Forelimb muscle (tissue), 1 donor: ENCODE measurements around the gene GCNT1. TPM values are rescaled to one million over a fixed set of nuclear protein-coding genes. Genes with fewer than 3 reads are reported as not detected.
"Not testable (repeated sequence)": the region's sequence is repeated elsewhere in the genome, so short reads cannot be mapped to it uniquely, and the experiment has no call there.

ENCODE experiments used
- DNase-seq: peaks from one replicate; pipeline ENCODE4 v3.0.0-alpha.2; 2013; ENCODE audit warnings: low read depth
- polyA plus RNA-seq: library from polyadenylated mRNA; unstranded; fragments of 120-200 nt; gene quantifications from one replicate; pipeline ENCODE4 v1.2.1, GENCODE V29; 2013; ENCODE audit not compliant: insufficient read length

Gene GCNT1
- 4.1 TPM for polyA plus RNA-seq

GRCh38 chr9:76458903-76459693, at the start of gene GCNT1:
Gene GCNT1, plus strand, starts transcription at chr9:76459182. Its CDS starts 43,200 bp downstream, at chr9:76502382.
- DNase-seq: no peak

DNA sequence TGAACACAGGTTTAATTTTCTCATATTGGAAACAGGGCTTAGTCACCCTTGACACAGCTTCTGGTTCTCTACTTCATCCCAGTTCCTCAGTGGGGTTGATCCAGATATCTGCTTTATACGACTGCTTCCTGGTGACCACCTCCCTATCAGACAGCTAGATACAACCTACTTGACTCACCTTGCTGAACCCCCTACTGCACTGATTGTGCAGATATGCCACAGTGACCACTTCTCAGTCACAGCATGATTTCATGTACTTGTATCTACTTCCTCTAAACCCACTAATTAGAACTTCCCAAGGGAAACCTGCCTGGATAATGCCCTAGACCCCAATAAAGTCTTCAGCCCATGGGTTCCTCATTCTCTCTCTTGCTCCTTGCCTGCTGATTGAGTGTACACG, 46.3 kb upstream of the GCNT1 start:
- DNase-seq: no peak

DNA sequence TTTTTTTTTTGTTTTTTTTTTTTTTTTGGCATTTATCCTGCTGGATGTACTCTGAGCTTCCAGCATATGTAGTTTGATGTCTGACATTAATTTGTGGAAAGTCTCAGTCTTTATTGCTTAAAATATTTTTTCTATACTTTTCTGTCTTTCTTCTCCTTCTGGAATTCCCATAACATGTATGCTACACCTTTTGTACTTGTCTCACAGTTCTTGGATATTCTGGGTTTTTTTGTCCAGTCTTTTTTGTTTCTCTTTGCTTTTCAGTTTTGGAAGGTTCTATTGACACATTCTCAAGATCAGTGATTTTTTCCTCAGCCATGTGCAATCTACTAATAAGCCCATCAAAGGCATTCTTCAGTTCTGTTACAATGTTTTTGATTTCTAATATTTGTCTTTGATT, 45.3 kb upstream of the GCNT1 start:
- no peak for DNase-seq

DNA sequence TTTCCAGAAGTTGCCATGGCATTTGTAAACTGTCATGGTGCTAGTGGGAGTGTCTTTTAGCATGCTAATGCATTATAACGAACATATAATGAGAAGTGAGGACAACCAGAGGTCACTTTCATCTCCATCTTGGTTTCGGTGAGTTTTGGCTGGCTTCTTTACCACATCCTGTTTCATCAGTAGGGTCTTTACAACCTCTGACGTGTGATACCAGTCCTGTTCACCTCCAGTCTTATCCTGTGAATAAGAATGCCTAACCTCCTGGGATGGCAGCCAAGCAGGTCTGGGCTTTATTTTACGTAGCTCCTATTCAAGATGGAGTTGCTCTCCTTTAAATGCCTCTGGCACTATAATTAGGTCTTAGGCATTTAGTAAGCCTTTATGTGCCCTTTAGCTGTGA, 44.3 kb upstream of the GCNT1 start:
- DNase-seq: no peak

DNA sequence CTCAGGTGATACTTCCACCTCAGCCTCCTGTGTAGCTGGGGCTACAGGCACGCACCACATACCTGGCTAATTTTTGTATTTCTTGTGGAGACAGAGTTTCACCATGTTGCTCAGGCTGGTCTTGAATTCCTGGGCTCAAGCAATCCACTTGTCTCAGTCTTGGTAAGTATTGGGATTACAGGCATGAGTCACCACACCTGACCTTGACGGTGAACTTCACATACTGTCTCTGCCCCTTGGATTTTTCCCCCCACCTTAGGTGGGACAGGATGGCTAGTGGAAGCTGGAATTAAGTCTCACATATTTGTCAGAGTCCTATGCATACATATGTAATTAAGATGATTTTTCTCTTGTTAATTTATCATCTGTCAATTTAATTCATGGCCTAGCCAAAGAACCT, 43.8 kb upstream of the GCNT1 start:
- DNase-seq: no peak

- no peak for DNase-seq
Observed at GRCh38 chr9:76415731-76416130, 43.3 kb upstream of the GCNT1 start.

DNA sequence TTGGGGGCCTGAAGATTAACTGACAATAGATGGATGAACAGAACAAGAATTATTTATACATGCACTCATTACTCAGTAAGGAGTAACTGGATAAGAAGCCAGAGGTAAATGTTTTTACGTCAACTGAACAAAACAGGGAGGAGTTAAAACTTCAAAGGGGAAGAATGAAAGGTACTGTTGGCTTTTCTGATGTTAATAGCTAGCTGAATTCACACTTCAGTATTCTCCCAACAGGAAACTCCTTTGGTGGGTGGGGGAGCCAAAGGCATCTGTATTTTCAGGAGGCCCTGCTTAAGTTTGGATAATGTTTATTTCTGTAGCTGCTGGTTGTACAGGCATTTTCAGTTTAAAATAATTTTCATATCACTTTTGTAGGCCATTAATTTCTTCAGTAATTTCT, 41.6 kb upstream of the GCNT1 start:
- DNase-seq: no peak

GRCh38 chr9:76419782-76420380, 39.1 kb upstream of the GCNT1 start:
- no peak for DNase-seq

DNA sequence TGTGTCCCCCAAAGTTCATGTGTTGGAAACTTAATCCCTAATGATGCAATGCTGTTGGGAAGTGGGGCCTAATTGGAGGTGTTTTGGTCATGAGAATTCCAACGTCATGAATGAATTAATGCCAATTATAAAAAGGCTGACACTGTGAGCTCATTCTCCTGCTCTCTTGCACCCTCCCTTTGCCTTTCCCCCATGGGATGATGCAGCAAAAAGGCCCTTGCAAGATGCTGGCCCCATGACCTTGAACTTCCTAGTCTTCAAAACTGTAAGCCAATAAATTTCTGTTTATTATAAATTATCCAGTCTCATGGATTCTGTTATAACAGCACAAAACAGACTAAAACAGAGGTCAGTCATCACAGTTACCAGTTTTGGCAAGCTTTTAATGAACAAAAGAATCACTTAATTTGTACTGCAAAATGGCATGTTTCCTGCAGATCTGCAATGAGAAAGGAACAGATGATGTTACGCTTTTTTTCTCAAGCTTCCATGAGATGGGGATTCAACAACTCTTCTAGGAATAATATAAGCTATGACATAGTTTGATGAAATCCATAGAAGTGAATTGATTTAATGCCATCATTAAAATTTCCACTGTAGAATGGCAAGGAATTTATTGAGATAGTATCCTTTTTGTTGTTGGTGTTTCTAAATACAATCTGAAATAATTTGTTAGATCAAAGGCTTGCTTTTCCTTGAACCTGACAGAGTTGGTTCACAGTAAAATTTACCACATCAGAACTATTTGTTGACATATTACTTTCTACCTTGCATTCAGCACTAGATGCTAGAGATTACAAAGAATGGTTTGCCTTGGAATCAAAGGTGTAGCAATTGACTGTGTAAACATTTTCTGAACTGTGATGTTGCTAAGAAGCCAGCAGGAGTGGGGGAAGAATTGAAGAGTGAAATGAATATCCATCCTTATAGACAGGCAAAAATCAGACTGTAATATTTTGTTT, 35.5 kb upstream of the GCNT1 start:
- DNase-seq: no peak

DNA sequence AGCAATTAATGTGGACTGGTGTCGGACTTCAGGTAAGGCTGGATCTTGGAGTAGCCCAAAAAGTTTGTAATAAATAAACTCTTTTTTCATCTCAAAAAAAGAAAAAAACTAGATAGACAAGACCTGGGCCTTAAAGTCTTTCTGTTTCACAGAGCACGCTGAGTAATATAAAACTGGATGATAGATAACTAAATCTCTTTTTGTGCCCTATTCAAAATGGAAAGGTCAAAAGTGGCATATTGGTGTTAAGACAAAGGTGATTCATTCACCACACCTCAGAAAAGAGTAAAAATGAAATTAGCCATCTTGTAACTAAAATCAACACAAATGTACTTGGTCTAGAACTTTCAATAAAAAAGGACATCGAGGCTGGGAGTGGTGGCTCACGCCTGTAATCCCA, 34.5 kb upstream of the GCNT1 start:
- DNase-seq: no peak

GRCh38 chr9:76425677-76426453, 33.1 kb upstream of the GCNT1 start:
- DNase-seq: no peak

GRCh38 chr9:76426807-76427419, 32.1 kb upstream of the GCNT1 start:
- DNase-seq: no peak

DNA sequence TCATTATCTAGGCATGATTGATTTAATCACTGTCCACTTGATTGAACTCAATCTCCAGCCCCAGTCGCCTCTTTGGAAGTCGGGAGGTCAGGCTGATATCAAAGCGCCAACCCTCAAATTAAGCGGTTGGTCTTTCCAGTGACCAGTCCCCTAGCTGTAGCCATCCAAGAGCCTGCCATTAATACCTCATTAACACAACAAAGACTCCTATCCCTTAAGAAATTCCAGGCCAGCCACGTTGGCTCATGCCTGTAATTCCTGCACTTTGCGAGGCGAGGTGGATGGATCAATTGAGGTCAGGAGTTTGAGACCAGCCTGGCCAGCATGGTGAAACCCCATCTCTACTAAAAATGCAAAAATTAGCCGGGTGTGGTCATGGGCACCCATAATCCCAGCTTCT, 27.4 kb upstream of the GCNT1 start:
- no peak for DNase-seq

DNA sequence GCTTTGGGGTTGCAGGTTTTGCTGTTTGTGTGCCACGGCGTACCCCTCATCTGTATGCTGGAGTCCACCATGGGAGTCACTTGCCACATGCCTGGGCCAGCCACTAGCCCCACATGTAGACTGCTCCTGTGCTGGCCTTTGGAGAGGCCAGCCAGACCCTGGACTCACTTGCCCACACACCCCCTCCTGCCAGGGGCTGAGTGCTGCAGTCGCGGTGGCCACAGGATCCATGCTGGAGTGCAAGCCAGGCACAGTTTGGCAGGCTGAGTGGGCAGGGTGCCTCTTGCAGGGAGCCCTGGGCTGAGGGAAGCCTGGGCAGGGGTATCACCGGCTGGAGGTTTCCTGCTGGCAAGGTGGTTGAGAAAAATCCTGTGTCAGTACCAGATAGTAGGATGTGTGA, 25.6 kb upstream of the GCNT1 start:
- DNase-seq: no peak

DNA sequence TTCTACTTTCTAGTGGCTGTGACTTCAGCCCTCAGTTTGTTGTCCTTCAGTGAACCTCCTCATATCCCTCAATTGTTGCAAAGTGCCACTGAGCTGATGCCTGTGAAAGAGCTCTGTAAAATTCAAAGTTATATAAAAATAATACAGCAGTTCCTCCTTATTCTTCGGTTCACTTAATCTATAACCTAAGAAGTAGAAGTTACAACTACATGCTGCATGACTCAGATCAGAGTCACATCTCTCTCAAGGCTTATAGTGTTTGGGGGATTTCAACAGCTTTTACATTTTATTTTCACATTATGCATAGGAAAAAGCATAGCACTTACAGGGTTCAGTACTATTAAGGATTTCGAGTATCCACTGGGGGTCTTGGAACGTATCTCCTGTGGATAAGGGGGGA, 25.1 kb upstream of the GCNT1 start:
- DNase-seq: no peak

DNA sequence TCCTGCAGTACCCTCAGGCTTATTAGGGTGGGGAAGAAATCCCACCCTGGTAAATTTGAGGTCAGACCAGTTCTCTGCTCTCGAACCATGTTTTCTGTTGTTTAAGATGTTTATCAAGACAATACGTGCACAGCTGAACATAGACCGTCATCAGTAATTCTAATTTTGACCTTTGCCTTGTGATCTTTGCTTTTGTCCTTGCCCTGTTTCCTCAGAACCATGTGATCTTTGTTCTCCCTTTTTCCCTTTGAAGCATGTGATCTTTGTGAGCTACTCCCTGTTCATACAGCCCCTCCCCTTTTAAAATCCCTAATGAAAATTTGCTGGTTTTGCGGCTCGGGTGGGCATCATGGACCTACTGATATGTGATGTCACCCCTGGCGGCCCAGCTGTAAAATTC, 24.1 kb upstream of the GCNT1 start:
- not testable (repeated sequence) for DNase-seq

DNA sequence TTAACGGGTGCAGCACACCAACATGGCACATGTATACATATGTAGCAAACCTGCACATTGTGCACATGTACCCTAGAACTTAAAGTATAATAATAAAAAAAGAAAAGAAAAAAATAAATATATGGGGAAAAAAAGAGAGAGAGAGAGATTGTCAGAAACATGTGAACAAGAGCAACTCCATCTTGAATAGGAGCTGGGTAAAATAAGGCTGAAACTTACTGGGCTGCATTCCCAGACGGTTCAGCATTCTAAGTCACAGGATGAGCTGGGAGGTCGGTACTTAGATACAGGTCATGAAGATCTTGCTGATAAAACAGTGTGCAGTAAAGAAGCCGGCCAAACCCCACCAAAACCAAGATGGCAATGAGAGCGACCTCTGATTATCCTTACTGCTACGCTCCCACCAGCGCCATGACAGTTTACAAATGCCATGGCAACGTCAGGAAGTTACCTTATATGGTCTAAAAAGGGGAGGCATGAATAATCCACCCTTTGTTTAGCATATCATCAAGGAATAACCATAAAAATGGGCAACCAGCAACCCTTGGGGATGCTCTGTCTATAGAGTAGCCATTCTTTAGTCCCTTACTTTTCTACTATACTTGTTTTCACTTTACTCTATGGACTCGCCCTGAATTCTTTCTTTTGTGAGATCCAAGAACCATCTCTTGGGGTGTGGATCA, 21.8 kb upstream of the GCNT1 start:
- DNase-seq: not testable (repeated sequence)

DNA sequence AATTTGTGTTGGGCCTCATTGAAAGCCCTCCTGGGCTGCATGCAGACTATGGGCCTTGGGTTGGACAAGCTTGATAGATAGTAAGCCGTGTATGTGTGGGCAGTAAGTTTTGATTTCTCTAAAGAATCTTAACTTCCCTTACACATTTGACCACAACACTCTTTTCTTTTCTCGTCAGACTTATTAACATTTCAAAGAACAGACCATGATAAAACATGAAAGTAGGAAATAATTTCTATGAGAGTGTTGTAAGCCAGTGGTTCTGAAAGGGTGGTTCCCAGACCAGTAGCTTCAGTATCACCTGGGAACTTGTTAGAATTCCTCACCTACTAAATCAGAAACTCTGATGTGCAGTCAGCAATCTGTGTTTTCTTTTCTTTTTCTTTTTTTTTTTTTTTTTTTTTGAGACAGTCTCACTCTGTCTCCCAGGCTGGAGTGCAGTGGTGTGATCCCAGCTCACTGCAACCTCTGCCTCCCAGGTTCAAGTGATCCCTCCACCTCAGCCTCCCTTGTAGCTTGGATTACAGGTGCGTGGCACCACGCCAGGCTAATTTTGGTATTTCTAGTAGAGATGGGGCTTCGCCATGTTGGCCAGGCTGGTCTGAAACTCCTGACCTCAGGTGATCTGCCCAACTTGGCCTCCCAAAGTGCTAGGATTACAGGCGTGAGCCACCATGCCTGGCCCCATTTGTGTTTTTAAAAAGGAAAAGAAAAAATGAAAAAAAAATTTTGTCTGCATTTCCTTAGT, 20.0 kb upstream of the GCNT1 start:
- DNase-seq: no peak

- no peak for DNase-seq
Observed at GRCh38 chr9:76441551-76442322, 17.2 kb upstream of the GCNT1 start.
